IPS-11a (cell line): Measurements from ENCODE around the gene IMPDH2.

Experiments
- H3K4me3 ChIP-seq: one replicate; pipeline ENCODE4 v1.5.1; 2013; ENCODE audit warnings: low read depth, low read length, control low read depth

The IMPDH2 gene

DNA sequence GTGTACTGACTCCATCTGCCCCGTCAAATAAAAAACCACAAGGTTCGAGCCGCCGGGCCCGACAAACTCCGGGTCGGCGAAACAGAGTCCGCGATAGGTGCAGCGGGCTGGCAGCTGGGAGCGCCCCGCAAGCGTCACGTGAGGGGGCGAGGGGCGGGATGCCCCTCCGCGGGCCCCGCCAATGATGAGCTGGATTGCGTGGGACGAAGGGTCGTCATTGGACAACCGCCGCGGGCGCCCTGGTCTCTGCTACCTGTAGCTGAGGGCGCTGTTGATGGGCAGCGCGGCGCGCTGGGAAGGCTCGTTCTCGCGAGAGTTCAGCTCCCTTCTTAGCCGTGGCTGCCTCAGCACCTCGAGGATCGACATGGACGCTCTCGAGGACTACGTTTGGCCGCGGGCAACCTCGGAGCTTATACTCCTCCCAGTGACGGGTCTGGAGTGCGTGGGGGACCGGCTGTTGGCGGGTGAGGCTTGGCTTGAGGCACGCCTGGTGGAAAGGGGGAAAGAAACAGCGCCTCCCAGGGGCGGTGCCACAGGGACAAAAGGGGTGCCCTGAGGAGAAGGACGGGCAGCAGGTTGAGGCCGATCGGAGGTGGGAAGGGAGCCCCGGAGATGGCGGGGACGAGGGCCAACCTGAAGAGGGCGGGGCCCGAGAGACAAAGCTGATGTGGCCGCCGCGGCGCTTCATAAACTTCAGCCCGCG is 22.0 kb downstream of the IMPDH2 start, which contains the start of gene WDR6:
WDR6 (plus strand) TSS at position 324 of the 703 bp plus-strand sequence; CDS start at position 365, 41 bp downstream.
- H3K4me3 ChIP-seq: peak within 1 kb of the TSS; percentile 94

DNA sequence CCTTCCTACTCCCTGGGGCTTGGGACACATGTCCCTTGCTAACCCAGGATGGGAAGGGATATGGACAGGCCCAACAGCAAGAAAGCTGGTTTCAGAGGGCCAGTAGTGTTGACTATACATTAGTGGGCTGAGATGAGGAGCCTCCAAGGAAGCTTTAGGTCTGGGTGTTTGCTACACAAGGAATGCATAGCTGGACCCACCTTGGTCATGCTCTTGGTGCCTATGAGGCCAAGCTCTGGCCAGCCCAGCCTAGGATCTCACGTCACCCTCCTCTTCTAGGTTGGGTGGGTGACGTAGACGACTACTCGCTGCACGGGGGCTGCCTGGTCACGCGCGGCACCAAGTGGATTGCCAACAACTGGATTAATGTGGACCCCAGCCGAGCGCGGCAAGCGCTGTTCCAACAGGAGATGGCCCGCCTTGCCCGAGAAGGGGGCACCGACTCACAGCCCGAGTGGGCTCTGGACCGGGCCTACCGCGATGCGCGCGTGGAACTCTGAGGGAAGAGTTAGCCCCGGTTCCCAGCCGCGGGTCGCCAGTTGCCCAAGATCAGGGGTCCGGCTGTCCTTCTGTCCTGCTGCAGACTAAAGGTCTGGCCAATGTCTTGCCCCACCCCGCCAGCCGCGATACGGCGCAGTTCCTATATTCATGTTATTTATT is 22.7 kb downstream of the IMPDH2 start:
- peak overlapping the region; percentile 94 for H3K4me3 ChIP-seq

DNA sequence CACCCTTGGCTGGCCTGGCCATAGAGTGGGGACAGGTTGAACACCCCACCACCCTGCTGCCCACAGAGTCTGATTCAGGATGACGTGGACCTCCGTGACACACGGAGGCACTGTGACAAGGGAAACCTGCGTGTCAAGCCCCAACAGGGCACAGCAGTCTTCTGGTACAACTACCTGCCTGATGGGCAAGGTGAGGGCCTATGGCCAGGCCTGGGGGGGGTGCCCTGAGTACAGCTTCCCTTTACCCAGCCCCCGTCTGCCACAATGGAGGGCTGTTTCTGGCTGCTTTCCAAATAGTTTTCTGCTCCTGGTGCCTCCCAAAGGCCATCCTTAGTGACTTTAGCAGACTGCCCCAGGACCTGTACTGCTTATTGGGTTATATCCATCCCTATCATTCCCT is 23.2 kb downstream of the IMPDH2 start:
- H3K4me3 ChIP-seq: no peak overlapping the region

DNA sequence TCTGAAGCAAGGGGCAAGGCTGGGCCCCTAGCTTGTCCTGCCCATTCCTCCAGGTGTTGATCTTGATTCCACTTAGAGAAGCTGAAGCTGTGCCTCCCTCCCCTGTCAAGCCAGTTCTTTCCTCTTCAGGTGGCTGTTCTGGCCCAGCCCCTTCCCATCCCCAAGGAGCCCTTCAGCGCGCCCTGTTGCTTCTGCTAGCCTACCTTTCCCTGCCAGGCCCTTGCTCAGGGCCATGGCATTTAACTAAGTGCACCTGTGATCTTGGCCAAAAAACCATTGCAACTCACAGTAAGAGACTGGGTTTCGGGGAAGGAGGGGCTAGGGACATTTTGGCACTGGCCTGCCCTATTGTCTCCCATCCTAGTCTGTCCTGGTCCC is 23.9 kb downstream of the IMPDH2 start:
- no peak overlapping the region for H3K4me3 ChIP-seq

DNA sequence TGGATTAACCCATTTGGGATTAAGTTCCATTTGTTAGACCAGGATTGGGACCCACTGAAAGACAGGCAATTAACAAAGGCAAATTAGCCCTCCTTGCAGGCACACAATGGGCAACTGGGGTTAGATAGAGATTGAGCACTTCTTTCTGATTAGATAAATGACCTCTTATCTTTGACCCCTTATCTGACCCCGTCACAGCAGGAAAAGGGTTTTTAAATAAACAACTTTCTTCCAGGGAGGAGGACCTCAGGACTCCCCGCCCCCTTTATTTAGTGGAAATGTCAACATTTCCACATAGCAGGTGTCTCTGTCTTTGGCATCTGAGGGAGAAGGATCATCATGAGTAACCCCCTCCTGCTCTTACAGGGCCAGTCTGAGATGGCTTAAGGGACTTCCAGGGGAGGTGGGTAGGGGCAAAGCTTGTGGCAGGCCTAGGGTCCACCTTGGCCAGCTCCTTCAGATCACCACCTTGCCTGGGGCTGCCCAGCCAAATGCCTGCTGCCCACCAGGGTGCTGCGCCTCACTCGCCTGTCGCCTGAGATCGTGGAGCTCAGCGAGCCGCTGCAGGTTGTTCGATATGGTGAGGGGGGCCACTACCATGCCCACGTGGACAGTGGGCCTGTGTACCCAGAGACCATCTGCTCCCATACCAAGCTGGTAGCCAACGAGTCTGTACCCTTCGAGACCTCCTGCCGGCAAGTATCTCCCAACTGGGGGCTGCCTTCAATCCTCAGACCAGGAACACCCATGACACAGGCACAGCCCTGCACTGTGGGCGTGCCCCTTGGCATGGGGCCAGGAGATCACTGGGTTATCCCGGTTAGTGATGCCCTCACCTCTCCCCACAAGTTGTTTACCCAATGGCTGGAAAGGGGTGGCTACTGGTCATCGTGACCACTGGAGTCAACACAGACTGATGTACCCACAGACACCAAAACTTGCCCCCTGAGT is 24.6 kb downstream of the IMPDH2 start:
- H3K4me3 ChIP-seq: no peak overlapping the region

DNA sequence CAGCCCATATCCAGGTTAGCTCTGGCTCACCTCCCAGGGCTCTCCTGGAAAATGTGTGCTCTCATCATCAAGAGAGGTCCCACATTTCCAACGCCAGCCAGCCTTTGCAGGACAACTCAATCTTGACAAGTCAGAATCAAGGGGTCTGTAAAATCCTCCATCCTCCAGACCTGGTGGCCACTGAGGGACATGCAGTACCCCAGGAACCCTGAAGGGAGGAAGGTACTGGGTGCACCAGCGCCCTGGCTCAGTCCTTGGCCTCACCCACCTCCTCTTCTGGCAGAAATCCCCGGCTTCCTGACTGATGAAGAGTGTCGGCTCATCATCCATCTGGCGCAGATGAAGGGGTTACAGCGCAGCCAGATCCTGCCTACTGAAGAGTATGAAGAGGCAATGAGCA is 28.0 kb downstream of the IMPDH2 start:
- no peak overlapping the region for H3K4me3 ChIP-seq

DNA sequence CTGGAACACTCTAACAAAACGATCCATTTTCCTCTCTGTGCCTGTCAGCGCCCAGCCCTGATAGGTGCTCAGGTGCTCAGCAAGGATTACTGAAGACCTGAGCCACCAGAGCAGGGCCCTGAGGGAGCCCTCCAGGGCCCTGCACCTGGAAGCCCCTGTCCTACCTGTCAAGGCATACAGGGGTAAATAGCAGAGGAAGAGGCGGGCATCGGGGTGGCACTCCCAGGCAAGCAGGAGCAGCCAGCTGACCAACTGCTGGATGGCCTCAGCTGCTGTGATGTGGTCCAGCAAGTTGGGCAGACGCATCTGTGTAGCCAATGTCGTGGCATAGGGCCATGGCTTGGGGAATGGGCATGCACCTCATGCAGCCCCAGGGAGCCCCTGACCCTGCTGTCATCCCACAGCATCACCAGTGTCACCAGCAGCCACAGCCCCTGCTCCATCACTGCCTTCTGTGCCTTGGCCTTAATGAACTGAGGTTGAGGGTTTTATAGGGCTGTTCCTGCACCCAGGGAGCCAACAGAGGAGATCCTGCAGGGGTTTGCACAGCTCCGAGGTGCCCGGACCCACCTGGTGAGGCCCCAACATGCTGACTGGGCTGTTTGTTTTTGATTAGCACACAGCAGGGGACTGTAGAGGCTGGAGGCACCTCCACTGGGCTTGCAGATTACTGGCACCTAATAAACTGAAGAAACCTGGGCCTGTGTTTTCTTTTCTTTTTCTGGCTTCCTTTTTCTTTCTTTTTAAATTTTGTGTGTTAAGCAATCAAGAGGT is 29.9 kb downstream of the IMPDH2 start:
- no peak overlapping the region for H3K4me3 ChIP-seq

DNA sequence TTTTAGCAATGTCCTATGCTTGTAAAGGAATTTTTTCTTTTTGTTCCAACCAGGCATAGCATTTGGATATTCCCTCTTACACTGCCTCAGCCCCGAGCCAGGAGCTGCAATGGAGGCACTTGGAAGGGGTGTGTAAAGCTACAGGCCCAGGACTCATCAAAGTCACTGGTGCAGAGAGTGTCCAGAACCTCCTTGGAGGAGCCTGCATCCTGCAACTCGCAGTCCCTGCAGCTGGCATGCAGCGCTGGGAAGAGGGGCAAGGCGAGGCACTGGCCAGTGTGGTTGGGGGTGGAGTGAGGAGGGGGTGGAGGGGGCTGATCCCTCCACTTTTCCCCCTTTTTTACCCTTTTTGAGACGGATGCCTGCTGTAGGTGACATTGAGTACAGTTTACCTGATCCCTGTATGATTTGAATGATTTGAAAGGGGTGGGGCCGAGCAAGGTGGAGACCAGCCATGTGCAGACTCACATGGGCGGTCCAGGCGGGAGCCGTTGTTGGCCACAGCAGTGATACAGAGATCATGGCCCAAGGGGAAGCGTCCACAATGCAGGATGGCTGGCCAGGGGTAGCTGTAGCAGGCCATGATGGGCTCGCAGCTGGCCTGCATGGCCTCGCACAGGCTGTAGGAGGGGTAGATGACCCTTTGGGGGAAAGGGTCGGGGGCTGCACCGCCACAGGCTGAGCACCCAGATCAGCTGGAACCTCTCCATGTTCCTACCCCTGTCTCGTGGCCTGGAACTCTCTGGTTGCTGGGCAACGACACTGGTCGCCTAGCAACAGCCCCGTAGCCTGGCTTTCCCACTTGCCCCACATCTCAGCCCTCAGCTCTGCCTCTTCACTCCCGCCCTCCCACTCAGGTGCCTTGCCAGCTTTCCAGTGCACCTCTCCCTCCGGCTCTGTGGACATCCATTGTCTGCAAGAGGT is 31.2 kb downstream of the IMPDH2 start:
- no peak overlapping the region for H3K4me3 ChIP-seq

DNA sequence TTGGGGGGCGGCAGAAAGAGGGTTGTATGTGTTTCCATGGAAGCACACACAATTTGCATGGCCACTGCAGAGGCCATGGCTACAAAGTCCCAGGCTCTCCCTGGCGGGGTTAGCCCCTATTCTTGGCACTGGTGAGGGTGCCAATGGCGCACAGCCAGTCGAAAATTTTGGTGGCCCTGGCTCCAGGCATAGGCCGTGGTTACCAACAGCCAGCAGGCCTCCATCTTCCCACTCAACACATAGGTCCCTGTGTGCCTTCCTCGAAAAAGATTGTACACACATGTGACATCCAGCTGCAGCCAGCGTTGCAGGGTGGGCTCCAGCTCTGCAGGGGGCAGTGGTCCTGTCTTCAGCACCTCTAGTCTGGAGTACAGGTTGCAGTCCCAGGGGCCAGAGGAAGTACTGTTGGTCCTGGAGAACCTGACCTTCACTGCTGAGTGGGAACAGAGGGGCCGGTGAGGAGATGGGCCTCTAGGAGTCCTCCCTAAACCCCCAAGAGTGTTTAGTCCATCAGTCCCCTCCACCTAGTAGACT is 32.0 kb downstream of the IMPDH2 start:
- no peak overlapping the region for H3K4me3 ChIP-seq

DNA sequence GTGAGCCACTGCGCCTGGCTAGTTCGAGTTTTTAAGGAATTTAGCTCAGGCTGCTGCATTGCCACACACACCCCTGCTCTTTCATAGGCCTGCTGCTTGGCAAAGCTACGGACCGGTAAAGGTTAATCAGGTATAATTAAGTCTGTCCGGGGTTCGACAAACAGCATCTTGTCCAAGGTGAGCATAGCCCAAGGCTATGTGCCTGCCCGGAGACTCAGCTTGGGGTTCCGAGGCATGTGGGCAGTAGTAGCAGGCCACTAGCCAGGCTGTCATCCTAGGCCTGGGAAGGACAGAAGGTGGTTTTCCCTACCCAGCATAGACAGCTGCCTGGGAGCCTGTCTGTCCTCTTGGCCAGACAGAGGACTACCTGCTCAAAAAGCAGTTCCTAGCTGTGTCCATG is 32.6 kb downstream of the IMPDH2 start:
- H3K4me3 ChIP-seq: no peak overlapping the region

DNA sequence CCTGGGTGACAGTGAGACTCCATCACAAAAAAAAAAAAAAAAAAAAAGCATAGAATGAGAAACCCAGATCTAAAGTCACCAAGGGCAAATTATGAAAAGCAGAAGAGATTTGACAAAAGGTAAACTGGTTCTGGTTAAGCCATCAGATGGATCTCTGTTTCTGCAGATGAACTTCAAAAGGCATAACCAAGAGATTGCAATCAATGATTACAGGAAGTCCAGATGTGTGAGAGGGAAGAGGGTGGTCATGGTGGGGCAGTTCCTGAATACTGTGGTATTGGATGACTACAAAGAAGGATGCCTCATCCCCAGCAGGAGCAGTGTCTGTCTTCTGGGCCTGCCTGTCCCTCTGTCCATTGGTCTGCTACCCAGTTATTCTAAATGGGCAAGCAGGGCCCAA is 35.4 kb downstream of the IMPDH2 start:
- H3K4me3 ChIP-seq: no peak overlapping the region

DNA sequence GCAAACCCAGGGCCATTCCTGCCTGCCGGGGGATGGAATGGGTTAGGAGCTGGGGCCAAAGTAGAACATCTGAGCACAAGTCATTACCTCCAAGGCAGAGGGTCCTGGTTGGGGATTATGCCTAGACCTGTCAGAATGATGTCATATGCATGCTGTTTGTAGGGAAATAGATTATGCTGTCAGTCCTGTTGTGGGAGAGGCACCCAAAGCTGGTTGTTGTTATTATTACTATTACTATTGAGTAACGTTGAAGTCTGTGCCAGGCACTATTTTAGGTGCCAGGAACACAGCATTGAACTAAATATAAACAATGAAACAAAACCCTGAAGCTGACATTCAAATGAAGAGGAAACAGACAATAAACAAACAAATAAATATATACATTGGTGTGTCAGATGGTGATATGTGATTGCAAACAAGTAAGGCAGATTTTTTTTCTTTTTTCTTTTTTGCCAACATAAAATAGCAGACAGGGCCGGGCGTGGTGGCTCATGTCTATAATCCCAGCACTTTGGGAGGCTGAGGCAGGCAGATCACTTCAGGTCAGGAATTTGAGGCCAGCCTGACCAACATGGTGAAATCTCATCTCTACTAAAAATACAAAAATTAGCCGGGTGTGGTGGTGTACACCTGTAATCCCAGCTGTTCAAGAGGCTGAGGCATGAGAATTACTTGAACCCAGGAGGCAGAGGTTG is 37.2 kb downstream of the IMPDH2 start:
- no peak overlapping the region for H3K4me3 ChIP-seq

DNA sequence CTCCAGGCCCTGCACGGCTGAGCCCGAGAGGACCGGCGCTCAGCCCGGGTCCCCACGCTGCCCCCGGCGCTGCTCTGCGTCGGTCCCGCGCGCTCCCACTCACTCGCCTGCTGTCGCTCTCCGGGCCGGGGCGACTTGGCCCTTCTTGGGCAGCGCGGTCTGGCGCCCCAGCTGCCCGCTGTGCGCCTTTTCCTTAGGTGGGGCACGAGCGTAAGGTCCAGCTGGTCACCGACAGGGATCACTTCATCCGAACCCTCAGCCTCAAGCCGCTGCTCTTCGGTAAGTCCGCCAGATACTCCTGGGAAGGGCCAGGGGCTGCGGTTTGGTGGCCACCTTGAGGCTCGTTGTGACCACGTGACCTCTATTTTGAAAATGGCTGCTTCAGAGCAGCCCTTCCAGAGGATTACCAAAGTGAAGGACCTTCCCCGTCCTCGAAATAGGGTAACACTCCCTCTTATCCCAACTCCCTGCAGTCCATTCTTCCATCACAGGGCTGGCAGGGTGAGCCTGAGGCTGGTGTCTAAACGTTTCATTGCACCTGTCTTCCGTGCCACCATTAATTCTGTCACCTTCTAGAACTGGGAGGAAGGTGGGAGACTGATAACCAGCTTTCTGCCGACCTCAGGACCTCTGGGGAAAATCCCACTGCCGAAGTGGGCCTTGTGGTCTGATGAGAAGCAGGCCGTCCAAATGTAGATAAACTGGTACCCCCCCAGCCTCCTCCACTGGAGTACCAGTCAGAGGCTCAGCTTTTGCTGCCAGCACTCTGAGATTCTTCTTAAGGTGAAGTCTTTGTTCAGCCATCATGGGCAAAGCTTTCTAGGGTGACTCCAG is 38.3 kb downstream of the IMPDH2 start:
- peak overlapping the region; percentile 82 for H3K4me3 ChIP-seq

DNA sequence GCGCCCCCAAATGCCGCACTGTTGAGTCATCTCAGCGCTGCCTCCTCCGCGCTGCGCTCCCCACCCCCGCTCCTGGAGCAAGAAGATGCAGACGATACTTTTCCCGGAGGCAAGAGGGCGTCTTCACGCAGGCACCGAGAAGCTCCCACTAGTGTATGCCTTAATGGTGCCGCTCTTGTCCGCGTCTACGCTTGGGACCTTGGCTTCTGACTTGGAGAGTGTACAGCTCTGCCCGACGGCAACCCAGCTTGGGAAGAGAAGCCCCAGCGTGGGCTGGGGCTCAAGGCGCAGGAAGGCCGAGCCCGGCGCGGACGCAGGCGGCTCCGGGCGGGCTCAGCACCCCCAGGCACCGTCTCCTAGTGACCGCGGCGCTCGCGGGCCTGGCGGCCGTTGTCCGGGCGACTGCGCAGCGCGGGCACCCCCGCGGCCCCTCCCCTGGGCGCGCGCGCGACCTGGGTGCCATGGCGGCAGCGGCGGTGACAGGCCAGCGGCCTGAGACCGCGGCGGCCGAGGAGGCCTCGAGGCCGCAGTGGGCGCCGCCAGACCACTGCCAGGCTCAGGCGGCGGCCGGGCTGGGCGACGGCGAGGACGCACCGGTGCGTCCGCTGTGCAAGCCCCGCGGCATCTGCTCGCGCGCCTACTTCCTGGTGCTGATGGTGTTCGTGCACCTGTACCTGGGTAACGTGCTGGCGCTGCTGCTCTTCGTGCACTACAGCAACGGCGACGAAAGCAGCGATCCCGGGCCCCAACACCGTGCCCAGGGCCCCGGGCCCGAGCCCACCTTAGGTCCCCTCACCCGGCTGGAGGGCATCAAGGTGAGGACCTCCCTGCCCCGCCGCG is 39.2 kb downstream of the IMPDH2 start, which contains the start of gene P4HTM:
P4HTM (plus strand) TSS at position 446 of the 840 bp plus-strand sequence; CDS start at position 462, 16 bp downstream.
- H3K4me3 ChIP-seq: peak within 1 kb of the TSS; percentile 82

DNA sequence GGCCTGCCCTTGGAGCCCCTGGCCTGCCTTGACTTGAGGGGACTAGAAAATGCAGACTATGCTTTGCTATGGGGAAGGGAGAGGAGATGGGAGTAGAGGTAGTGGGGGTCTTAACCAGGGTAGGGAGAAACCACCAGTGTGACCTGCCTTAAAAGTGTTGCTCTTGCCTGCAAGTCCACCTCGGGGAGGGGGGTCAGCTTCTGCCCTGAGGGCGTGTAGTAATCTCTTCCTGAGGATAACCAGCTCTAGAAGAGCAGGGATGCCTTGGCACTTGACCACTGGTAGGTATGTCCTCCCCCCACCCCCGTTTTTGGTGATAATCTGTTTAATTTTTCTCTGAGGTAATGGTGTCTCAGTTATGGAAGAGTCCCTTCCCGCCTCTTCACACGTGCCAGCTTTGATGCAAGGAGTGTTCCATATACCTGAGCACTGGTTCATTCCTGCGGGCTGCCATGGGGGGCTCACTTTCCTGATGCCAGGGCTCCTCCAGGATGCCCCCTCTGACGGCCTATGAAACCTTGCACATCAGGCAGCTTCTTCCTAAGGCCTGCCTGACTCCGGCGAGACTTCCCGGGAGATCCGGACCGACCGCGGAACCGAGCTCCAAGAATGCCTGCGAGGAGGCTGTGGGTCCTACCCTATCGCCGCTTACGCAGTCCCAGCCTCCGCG is 39.9 kb downstream of the IMPDH2 start:
- peak overlapping the region; percentile 82 for H3K4me3 ChIP-seq

DNA sequence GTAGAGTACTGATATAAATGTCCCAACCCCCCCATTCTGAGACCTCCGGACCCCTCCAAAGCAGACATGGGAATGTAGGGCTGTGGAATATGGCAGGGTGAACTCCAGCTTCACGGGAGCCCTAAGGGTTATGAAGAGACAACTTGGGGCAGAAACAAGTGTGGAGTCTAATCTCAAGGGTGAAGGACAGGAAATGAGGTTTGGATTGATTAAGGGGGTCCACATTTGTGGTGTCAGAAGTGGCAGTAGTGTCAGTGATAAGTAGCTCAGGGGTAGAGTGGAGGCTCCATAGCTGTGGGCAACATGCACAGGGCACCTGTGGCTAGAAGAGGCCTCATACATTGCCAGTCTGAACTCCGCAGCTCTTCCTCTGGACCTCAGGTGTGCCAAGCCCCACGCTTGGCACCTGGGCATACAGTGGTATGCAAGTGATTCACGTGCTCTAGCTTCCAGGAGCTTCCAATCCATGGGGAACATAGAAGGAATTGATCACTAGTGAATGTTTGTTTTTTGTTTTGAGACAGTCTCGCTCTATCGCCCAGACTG is 43.3 kb downstream of the IMPDH2 start:
- H3K4me3 ChIP-seq: no peak overlapping the region
